Liver (tissue), 3 donors: ENCODE results near the gene CTSS.

Experiments used
- CTCF ChIP-seq: fragments of 150-350 bp; IDR thresholded peaks from 2 replicates; pipeline ENCODE4 v1.5.1; 2017; ENCODE audit warnings: improper control_type of control experiment, low read depth, low read length; ENCODE audit not compliant: missing input control
- EGR1 ChIP-seq, 2 donors: IDR thresholded peaks; 2 replicates each; pipeline ENCODE4 v1.6.1; 2016 to 2018; ENCODE audit warnings: antibody characterized with exemption in 2 of 2, low read depth in 2 of 2
- donor health status: healthy.
- donor health status: healthy.

- no peak for TF ChIP-seq CTCF
- TF ChIP-seq EGR1 (IDR thresholded peaks at IDR 0.05; ENCODE audit: low read depth in 2 of 2) = no peak
These were observed 41.9 kb upstream of the CTSS start for GRCh38 chr1:150807249-150808023.
